DMS53 treated with DMSO at 0.1 percent for 48 hours (cell line): ENCODE data around the gene MSL1.

Experiments
- DNase-seq: peaks from one replicate; lab custom pipeline; 2025; ENCODE audit not compliant: unreplicated experiment; lab: John Stamatoyannopoulos, UW

Gene MSL1

GRCh38 chr17:40104594-40105486, 16.9 kb upstream of the MSL1 start:
- no peak for DNase-seq

GRCh38 chr17:40105861-40106759, 15.7 kb upstream of the MSL1 start:
- DNase-seq: no peak

- no peak for DNase-seq
Observed at GRCh38 chr17:40106760-40107521, 14.8 kb upstream of the MSL1 start.

- DNase-seq: no peak
Observed at GRCh38 chr17:40107522-40108174, 14.1 kb upstream of the MSL1 start.

- DNase-seq: no peak
Observed at GRCh38 chr17:40108970-40109824, 12.6 kb upstream of the MSL1 start.

- DNase-seq: no peak
Observed at GRCh38 chr17:40110026-40110845, 11.5 kb upstream of the MSL1 start.

- peak; percentile 84 for DNase-seq
Observed at GRCh38 chr17:40111221-40112128, 10.3 kb upstream of the MSL1 start.

GRCh38 chr17:40112191-40112711, 9.5 kb upstream of the MSL1 start:
- DNase-seq: no peak

- DNase-seq: no peak
Observed at GRCh38 chr17:40112718-40113109, 9.1 kb upstream of the MSL1 start.

- DNase-seq: peak; percentile 82
Observed at GRCh38 chr17:40113110-40113906, 8.5 kb upstream of the MSL1 start.

- no peak for DNase-seq
Observed at GRCh38 chr17:40113907-40114245, 7.9 kb upstream of the MSL1 start.

GRCh38 chr17:40115101-40115436, 6.7 kb upstream of the MSL1 start:
- no peak for DNase-seq

GRCh38 chr17:40122136-40122998, 596 bp downstream of the MSL1 start:
- DNase-seq: no peak

GRCh38 chr17:40122999-40123810, 1.4 kb downstream of the MSL1 start:
- DNase-seq: no peak

GRCh38 chr17:40123811-40124114, 2.0 kb downstream of the MSL1 start:
- DNase-seq: no peak
